GM23338 (cell line): Measurements from ENCODE around the gene MYADM. TPM values are rescaled to one million over a fixed set of nuclear protein-coding genes. Genes with fewer than 3 reads are reported as not detected.

Source experiments
- CTCF ChIP-seq, 2 experiments: fragments of 200-600 bp in 1 of 2; sonication (generic) in 1 of 2; conservative IDR thresholded peaks; 2 replicates each; pipeline versions ENCODE4 v1.5.1 to v1.6.1; 2016 to 2017; ENCODE audit warnings: antibody characterized with exemption in 2 of 2, low read depth in 2 of 2, mild to moderate bottlenecking in 2 of 2, moderate library complexity in 1 of 2
- EZH2 ChIP-seq: fragments of 200-600 bp; sonication (generic); IDR thresholded peaks from one replicate; pipeline ENCODE4 v1.8.0; 2017; ENCODE audit warnings: antibody characterized with exemption, mild to moderate bottlenecking, low read depth; ENCODE audit not compliant: unreplicated experiment
- JUNB ChIP-seq: IDR thresholded peaks from one replicate; pipeline ENCODE4 v1.6.1; 2016; ENCODE audit warnings: antibody characterized with exemption; ENCODE audit not compliant: unreplicated experiment
- ZNF462 ChIP-seq: fragments of 250-450 bp; sonication (Bioruptor Pico); IDR thresholded peaks from 2 replicates; pipeline ENCODE4 v1.5.0; 2020; ENCODE audit warnings: mild to moderate bottlenecking, moderate library complexity
- polyA plus RNA-seq: library from polyadenylated mRNA; unstranded; fragments of >200 nt; fragmentation: Nextera tagmentation; extraction: Ambion mirVana; gene quantifications from 2 replicates; pipeline ENCODE4 v1.2.1, GENCODE V29; 2016
- total RNA-seq: library from RNA; depleted of rRNA; stranded (reverse); fragments of >200 nt; shearing (Covaris generic); gene quantifications from 2 replicates; pipeline ENCODE4 v1.2.3, GENCODE V29; 2014
- TF ChIP-seq, protein P1 (sequence below): IDR thresholded peaks from 2 replicates; pipeline ENCODE4 v1.6.1; 2016; ENCODE audit warnings: antibody characterized with exemption

Gene MYADM
- total and polyA plus RNA-seq, 2 experiments from 2014 or later = 49.9 to 57.1 TPM

GRCh38 chr19:53866865-53867224, 838 bp upstream of the MYADM start (continued):
- no peak for TF ChIP-seq ZNF462 (CRISPR knock-in tag)
- no peak for TF ChIP-seq CTCF (conservative IDR thresholded peaks at IDR 0.05; ENCODE audit: low read depth in 2 of 2)
- TF ChIP-seq, protein P1, sequence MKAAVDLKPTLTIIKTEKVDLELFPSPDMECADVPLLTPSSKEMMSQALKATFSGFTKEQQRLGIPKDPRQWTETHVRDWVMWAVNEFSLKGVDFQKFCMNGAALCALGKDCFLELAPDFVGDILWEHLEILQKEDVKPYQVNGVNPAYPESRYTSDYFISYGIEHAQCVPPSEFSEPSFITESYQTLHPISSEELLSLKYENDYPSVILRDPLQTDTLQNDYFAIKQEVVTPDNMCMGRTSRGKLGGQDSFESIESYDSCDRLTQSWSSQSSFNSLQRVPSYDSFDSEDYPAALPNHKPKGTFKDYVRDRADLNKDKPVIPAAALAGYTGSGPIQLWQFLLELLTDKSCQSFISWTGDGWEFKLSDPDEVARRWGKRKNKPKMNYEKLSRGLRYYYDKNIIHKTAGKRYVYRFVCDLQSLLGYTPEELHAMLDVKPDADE = no peak
- no peak for TF ChIP-seq JUNB
- TF ChIP-seq EZH2 = no peak
